Activated CD4-positive, alpha-beta T cell treated with anti-CD3 and anti-CD28 coated beads, Interleukin-2, amount 50 U/mL, for 24 hours (primary cell): ENCODE results near the gene ANP32B.
"Not testable (repeated sequence)": the region's sequence is repeated elsewhere in the genome, so short reads cannot be mapped to it uniquely, and the experiment has no call there.

Experiments
- DNase-seq, 2 donors: peaks; one replicate each; pipeline ENCODE4 v3.0.0-alpha.2; 2020; ENCODE audit warnings: low read depth in 1 of 2, low spot score in 1 of 2

ANP32B gene

GRCh38 chr9:97982683-97983588 is at the start of gene ANP32B:
Gene ANP32B, plus strand, starts transcription at chr9:97983341. Its CDS starts 215 bp downstream, at chr9:97983556.
- peak; percentile 90 to 91 for DNase-seq

DNA sequence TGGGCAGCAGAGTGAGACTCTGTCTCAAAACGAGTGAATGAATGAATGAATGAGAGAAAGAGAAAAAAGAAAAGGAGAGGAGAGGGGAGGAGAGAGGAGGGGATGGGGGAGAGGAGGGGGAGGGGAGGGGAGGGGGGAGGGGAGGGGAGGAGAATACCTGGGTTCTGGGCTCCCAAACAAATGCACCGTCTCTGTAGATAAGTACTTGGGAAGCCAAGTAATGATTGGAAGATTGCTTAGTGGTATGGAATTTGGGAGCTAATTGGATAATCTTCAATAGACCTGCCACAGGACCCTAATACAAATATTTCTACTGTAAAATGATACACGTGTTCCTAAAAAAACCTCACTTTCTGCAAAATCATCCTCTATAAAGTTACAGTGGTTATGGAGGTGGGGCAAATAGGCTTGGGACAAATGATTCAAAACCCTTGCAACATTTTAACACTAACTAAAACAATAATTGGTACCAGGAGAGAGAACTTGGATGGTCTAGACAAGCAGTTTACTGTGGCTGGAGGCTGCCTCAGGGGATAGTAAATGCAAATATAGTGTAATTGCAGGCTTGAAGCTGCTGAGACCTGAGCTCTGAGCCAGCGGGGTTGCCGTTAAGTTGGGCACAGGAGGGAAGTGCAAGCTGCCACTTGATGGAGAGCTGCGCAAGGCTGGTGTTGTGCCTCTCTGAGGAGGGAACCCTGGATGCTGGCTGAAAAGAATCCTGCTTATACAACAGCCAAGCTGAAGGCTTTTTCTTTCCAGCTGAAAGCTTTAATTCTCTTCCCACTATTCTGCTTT is 48.6 kb upstream of the ANP32B start:
- DNase-seq: no peak

DNA sequence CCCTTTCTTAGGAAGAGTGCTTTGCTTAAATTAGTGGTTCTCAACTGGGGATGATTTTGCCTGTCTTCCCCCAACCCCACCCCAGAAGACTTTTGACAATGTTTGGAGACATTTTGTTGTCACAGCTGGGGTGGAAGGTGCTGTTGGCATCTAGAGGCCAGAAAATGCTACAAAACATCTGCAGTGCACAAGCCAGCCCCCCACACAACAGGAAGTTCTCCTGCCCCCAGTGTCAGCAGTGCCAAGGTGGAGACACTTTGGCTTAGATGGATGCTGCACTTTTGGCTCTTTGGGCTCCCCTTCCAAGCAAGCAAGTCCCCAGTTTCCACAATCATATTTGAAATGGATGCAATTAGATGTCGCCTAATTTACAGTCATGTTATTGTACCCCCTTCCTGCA is 47.9 kb upstream of the ANP32B start:
- DNase-seq: no peak

DNA sequence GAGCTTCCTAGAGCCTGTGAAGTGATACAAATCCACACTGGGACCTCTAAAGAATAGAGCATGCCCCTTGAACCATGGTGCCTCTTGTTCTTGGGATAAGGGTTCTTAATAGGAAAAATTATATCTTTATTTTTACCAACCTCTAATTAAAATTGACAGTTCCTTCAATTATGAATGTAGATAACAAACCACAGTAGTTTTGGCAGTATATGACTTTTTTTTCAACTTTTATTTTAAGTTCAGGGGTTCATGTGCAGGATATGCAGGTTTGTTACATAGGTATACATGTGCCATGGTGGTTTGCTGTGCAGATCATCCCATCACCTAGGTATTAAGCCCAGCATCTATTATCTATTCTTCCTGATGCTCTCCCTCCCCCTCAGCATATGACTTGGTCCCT is 46.1 kb upstream of the ANP32B start:
- DNase-seq: no peak

GRCh38 chr9:97938081-97938644 is 45.0 kb upstream of the ANP32B start, which contains the start of gene HEMGN:
Gene HEMGN, minus strand, starts transcription at chr9:97938172. Its CDS starts 36 bp downstream, at chr9:97938136.
- no peak for DNase-seq

GRCh38 chr9:97940233-97940632 is 42.9 kb upstream of the ANP32B start:
- DNase-seq: no peak

- DNase-seq: no peak
These were observed 42.4 kb upstream of the ANP32B start for GRCh38 chr9:97940741-97941140.

DNA sequence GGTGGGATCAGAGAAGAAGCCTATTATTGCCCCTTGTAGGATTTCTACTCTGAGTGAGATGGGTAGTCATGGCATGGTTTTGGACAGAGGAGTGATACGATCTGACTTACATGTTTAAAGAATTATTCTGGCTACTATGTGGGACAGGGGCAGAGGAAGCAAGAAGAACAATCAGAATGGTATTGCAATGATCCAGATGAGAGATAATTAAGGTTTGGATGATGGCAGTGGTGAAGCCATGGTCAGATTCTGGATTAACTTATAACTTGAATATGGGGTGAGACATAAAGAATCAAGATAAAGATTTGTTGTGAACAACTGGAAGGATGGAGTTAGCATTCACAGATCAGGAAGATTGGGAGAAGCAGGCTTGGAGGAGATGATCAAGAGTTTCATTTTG is 41.8 kb upstream of the ANP32B start:
- no peak for DNase-seq

GRCh38 chr9:97943308-97943855 is 39.8 kb upstream of the ANP32B start:
- DNase-seq: no peak

DNA sequence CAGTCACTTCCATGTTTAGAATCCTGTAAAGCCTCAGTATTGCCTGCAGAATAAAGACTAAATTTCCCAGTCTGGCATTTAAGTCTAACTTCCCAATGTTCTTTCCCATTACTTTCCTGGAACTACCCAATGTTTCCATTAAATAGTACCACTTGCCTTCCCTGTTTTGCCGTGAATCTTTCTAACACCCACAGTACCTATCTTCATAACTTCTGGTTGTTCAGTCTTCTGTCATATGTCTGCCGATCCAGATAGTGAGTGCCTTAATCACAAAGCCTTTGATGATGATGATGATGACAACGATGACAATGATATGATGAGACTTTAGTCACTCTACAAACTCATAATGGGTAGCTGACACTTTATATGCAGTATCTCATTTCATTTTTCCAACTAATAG is 38.5 kb upstream of the ANP32B start:
- no peak for DNase-seq

DNA sequence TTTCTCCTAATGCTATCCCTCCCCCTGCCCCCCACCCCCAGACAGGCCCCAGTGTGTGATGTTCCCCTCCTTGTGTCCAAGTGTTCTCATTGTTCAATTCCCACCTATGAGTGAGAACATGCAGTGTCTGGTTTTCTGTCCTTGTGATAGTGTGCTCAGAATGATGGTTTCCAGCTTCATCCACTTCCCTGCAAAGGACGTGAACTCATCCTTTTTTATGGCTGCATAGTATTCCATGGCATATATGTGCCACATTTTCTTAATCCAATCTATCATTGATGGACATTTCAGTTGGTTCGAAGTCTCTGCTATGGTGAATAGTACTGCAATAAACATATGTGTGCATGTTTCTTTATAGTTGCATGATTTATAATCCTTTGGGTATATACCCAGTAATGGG is 37.7 kb upstream of the ANP32B start:
- not testable (repeated sequence) for DNase-seq

GRCh38 chr9:97947094-97947493 is 36.0 kb upstream of the ANP32B start:
- DNase-seq: not testable (repeated sequence)

DNA sequence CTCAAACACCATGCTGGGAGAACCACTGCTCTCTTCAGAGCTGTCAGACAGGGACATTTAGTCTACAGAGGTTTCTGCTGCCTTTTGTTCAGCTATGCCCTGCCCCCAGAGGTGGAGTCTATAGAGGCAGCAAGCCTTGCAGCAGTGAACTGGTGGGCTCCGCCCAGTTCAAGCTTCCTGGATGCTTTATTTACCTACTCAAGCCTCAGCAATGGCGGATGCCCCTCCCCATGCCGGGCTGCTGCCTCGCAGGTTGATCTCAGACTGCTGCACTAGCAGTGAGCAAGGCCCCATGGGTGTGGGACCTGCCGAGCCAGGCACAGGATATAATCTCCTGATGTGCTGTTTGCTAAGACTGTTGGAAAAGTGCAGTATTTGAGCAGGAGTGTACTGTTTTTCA is 32.3 kb upstream of the ANP32B start:
- DNase-seq: not testable (repeated sequence)

GRCh38 chr9:97954550-97954989 is 28.6 kb upstream of the ANP32B start:
- peak; percentile 18 to 52 for DNase-seq

- no peak for DNase-seq
These were observed 26.8 kb upstream of the ANP32B start for GRCh38 chr9:97956331-97956730.

- DNase-seq: no peak
These were observed 24.2 kb upstream of the ANP32B start for GRCh38 chr9:97958812-97959511.

DNA sequence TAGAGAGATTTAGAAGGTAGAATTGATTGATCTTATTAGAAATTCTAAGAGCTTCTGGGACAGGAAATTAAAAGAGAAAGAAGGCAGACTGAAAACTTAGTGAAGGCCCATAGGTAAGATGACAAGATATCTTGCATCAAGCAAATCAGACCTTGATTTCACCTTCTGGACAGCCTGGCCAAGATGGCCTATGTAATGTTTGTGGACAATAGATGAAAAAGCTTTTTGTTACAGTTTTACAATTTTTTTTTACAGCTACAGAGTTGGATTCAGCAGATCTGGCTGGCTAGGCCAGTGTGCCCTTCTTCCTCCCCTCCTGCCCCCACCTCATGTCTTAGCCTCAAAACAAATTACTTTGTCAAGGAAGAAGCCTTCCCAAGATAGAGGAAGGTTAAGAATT is 23.6 kb upstream of the ANP32B start:
- DNase-seq: no peak

DNA sequence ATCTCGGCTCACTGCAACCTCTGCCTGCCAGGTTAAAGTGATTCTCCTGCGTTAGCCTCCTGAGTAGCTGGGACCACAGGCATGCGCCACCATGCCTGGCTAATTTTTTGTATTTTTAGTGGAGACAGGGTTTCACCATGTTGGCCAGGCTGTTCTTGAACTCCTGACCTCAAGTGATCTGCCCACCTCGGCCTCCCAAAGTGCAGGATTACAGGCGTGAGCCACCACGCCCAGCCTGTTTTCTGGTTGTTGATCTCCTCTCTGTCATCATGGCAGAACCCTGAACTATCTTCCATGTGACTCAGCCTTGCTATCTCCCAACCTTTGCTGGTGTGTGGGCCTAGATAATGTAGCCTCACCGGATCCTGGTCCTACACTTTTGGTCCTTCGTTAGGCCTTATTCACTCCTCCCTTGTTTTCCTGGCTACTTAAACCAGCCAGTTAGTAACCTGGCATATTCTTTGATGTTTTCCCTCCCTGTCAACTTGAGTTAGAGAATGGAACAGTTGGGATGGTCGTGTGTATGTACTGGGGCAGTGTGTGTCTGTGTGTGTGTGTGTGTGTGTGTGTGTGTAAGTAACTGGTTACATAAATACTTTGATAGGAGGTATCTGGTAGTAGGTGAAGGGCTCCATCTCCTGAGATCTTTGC is 22.3 kb upstream of the ANP32B start:
- not testable (repeated sequence) for DNase-seq

GRCh38 chr9:97961361-97961760 is 21.8 kb upstream of the ANP32B start:
- no peak for DNase-seq

GRCh38 chr9:97962136-97962535 is 21.0 kb upstream of the ANP32B start:
- no peak for DNase-seq
